Neural progenitor cell (in vitro differentiated cells): Measurements from ENCODE around the gene ADAM10. TPM values are rescaled to one million over a fixed set of nuclear protein-coding genes. Genes with fewer than 3 reads are reported as not detected.

ENCODE experiments used
- DNase-seq: peaks from one replicate; pipeline ENCODE4 v3.0.0-alpha.2; 2016; ENCODE audit warnings: low spot score
- H2AFZ ChIP-seq: fragments of 200-600 bp; sonication (generic); replicated peaks from 2 replicates; pipeline ENCODE4 v1.6.1; 2016; ENCODE audit warnings: antibody characterized with exemption
- H3F3A ChIP-seq: fragments of 200-600 bp; sonication (generic); 2 replicates; pipeline ENCODE4 v1.6.1; 2016; ENCODE audit warnings: antibody characterized with exemption, low read depth
- H3K27ac ChIP-seq: fragments of 200-600 bp; sonication (generic); 2 replicates; pipeline ENCODE4 v1.5.1; 2016; ENCODE audit warnings: mild to moderate bottlenecking
- H3K27me3 ChIP-seq: fragments of 200-600 bp; sonication (generic); 2 replicates; pipeline ENCODE4 v1.6.1; 2016; ENCODE audit warnings: mild to moderate bottlenecking, moderate library complexity
- H3K36me3 ChIP-seq: fragments of 200-600 bp; sonication (generic); 2 replicates; pipeline ENCODE4 v1.5.1; 2016
- H3K4me1 ChIP-seq: fragments of 200-600 bp; sonication (generic); 2 replicates; pipeline ENCODE4 v1.6.1; 2016; ENCODE audit warnings: mixed run types
- H3K4me2 ChIP-seq: fragments of 200-600 bp; sonication (generic); 2 replicates; pipeline ENCODE4 v1.6.1; 2016
- H3K4me3 ChIP-seq: fragments of 200-600 bp; sonication (generic); 2 replicates; pipeline ENCODE4 v1.5.1; 2016
- H3K79me2 ChIP-seq: fragments of 200-600 bp; sonication (generic); 2 replicates; pipeline ENCODE4 v1.6.1; 2016; ENCODE audit warnings: low read depth
- H3K9ac ChIP-seq: fragments of 200-600 bp; sonication (generic); 2 replicates; pipeline ENCODE4 v1.6.1; 2016
- H3K9me3 ChIP-seq: fragments of 200-600 bp; sonication (generic); 2 replicates; pipeline ENCODE4 v1.5.1; 2016; ENCODE audit warnings: low read depth
- H4K20me1 ChIP-seq: fragments of 200-600 bp; sonication (generic); 2 replicates; pipeline ENCODE4 v1.6.1; 2016; ENCODE audit warnings: low read depth
- H3K27ac Mint-ChIP-seq: 3 replicates; pipeline ENCODE4 v1.8.0; 2021; ENCODE audit warnings: mixed read lengths
- H3K27me3 Mint-ChIP-seq: 2 replicates; pipeline ENCODE4 v1.8.0; 2022; ENCODE audit warnings: low read depth, mild to moderate bottlenecking, inconsistent platforms, moderate library complexity, mixed read lengths; ENCODE audit not compliant: insufficient read depth
- H3K36me3 Mint-ChIP-seq: 3 replicates; pipeline ENCODE4 v1.8.0; 2021; ENCODE audit warnings: mixed read lengths
- H3K4me1 Mint-ChIP-seq: 3 replicates; pipeline ENCODE4 v1.8.0; 2021; ENCODE audit warnings: mixed read lengths
- H3K4me3 Mint-ChIP-seq: 3 replicates; pipeline ENCODE4 v1.8.0; 2021; ENCODE audit warnings: mild to moderate bottlenecking, moderate library complexity, mixed read lengths
- H3K9me3 Mint-ChIP-seq: 3 replicates; pipeline ENCODE4 v1.8.0; 2020; ENCODE audit warnings: mixed read lengths
- EZH2 ChIP-seq: fragments of 200-600 bp; sonication (generic); IDR thresholded peaks from 2 replicates; pipeline ENCODE4 v1.6.1; 2017; ENCODE audit warnings: antibody characterized with exemption, mild to moderate bottlenecking, moderate library complexity
- EZH2phosphoT487 ChIP-seq: fragments of 200-600 bp; sonication (generic); IDR thresholded peaks from 2 replicates; pipeline ENCODE4 v1.6.1; 2017; ENCODE audit warnings: antibody characterized with exemption
- total RNA-seq: library from RNA; depleted of rRNA; stranded (reverse); fragments of >200 nt; gene quantifications from 2 replicates; pipeline ENCODE4 v1.2.3, GENCODE V29; 2015; ENCODE audit warnings: low replicate concordance
- TF ChIP-seq, protein P1 (sequence below): fragments of 200-600 bp; sonication (generic); IDR thresholded peaks from 2 replicates; pipeline ENCODE4 v1.5.1; 2017; ENCODE audit warnings: antibody characterized with exemption, mild to moderate bottlenecking

The ADAM10 gene
- total RNA-seq, 1 donor from 2014 or later, result 153 TPM

DNA sequence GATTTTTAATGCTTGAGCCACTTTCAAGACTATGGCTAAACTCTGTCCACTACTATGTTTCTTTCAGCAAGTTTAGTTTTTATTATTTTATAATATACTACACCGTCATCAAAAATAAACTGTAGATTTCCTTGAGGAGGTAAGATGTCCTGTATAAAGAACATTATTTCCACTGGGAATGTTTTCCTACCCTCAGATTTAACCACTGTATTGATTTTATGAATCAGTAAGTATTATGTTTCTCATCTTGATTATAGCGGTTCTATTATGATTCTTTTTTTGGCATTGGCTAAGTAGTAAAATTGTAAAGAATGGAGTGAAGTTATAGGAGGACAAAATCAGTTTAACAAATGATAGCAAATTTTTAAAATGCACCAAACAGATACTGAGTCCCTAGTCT, 44.4 kb downstream of the ADAM10 start:
- Mint-ChIP-seq H3K27ac (no peak overlapping the region), H3K36me3 (peaks cover 47% of the 10 kb centered on the region)

DNA sequence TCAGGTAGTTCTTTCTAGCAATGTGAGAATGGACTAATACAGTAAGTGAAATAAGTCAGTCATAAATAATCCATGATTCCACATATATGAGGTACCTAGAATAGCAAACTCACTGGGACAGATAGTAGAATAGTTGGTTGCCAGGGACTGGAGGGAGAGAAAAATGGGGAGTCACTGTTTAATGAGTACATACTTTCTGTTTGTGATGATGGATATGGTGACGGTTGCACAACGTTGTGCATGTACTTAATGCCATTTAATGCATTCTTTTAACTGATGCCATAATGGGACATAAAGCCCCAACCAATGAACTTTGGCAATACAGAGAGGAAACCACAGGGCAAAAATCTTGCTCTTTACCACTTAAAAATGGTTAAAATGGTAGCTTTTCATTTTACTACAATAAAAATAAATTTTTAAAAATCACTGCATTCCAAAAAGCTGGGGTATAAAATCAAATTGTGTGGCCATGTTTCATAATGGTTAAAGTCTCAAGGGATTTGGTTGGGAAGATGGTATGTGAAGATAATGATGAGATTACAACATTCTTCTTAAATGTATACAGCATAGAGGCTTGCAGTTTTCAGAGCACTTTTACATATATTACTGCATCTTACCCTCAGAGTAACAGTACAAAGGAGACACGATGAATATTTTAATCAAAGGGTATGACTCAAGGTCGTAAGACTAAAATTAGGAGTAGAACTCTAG, 45.2 kb downstream of the ADAM10 start:
- H3K27me3 ChIP-seq, result no peaks in the 10 kb centered on the region
- peaks cover 95% of the 10 kb centered on the region for H3K79me2 ChIP-seq
- H3F3A ChIP-seq, result no peaks in the 10 kb centered on the region
- Mint-ChIP-seq H3K4me3 (no peak overlapping the region), H3K4me1 (no peaks in the 10 kb centered on the region), H3K27me3 (no peaks in the 10 kb centered on the region), H3K9me3 (peaks cover 34% of the 10 kb centered on the region), H3K27ac (no peak overlapping the region), H3K36me3 (peaks cover 52% of the 10 kb centered on the region)
- H3K9ac ChIP-seq, result no peak overlapping the region
- H3K4me2 ChIP-seq, result no peak overlapping the region
- no peak overlapping the region for H2AFZ ChIP-seq
- H3K4me1 ChIP-seq, result no peaks in the 10 kb centered on the region
- H3K27ac ChIP-seq, result no peak overlapping the region
- no peak overlapping the region for H3K4me3 ChIP-seq
- H3K36me3 ChIP-seq, result peaks cover 15% of the 10 kb centered on the region
- no peaks in the 10 kb centered on the region for H3K9me3 ChIP-seq
- H4K20me1 ChIP-seq, result peaks cover 4% of the 10 kb centered on the region
- no peak for DNase-seq
- TF ChIP-seq EZH2phosphoT487, result no peak
- TF ChIP-seq, protein P1, sequence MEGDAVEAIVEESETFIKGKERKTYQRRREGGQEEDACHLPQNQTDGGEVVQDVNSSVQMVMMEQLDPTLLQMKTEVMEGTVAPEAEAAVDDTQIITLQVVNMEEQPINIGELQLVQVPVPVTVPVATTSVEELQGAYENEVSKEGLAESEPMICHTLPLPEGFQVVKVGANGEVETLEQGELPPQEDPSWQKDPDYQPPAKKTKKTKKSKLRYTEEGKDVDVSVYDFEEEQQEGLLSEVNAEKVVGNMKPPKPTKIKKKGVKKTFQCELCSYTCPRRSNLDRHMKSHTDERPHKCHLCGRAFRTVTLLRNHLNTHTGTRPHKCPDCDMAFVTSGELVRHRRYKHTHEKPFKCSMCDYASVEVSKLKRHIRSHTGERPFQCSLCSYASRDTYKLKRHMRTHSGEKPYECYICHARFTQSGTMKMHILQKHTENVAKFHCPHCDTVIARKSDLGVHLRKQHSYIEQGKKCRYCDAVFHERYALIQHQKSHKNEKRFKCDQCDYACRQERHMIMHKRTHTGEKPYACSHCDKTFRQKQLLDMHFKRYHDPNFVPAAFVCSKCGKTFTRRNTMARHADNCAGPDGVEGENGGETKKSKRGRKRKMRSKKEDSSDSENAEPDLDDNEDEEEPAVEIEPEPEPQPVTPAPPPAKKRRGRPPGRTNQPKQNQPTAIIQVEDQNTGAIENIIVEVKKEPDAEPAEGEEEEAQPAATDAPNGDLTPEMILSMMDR, result no peak
- no peak for TF ChIP-seq EZH2

More for the DNA sequence above, 44.4 kb downstream of the ADAM10 start:
- Histone ChIP-seq H4K20me1 (peaks cover 4% of the 10 kb centered on the region), H3K27ac (no peak overlapping the region), H3F3A (no peaks in the 10 kb centered on the region), H3K4me3 (no peak overlapping the region), H3K4me1 (no peaks in the 10 kb centered on the region), H3K36me3 (peaks cover 8% of the 10 kb centered on the region), H3K9me3 (no peaks in the 10 kb centered on the region), H3K27me3 (no peaks in the 10 kb centered on the region), H2AFZ (no peak overlapping the region), H3K9ac (no peak overlapping the region), H3K79me2 (peaks cover 95% of the 10 kb centered on the region), H3K4me2 (no peak overlapping the region)
- peaks cover 27% of the 10 kb centered on the region for H3K9me3 Mint-ChIP-seq
- no peak overlapping the region for H3K4me3 Mint-ChIP-seq
- H3K4me1 Mint-ChIP-seq, result no peaks in the 10 kb centered on the region
- H3K27me3 Mint-ChIP-seq, result no peaks in the 10 kb centered on the region
- no peak for DNase-seq
- TF ChIP-seq EZH2, result no peak
- TF ChIP-seq EZH2phosphoT487, result no peak
- TF ChIP-seq, protein P1, result no peak

GRCh38 chr15:58703610-58704009, 45.9 kb downstream of the ADAM10 start:
- Histone ChIP-seq H3F3A (no peaks in the 10 kb centered on the region), H3K36me3 (peaks cover 16% of the 10 kb centered on the region), H4K20me1 (peaks cover 4% of the 10 kb centered on the region), H3K9me3 (peaks cover under 1% of the 10 kb centered on the region), H3K79me2 (peaks cover 95% of the 10 kb centered on the region), H2AFZ (no peak overlapping the region), H3K4me1 (no peaks in the 10 kb centered on the region), H3K27me3 (no peaks in the 10 kb centered on the region), H3K4me2 (no peak overlapping the region), H3K27ac (no peak overlapping the region), H3K4me3 (no peak overlapping the region), H3K9ac (no peak overlapping the region)
- no peak for DNase-seq
- Mint-ChIP-seq H3K9me3 (peaks cover 41% of the 10 kb centered on the region), H3K36me3 (peaks cover 57% of the 10 kb centered on the region), H3K4me1 (no peaks in the 10 kb centered on the region), H3K4me3 (no peak overlapping the region), H3K27me3 (no peaks in the 10 kb centered on the region), H3K27ac (no peak overlapping the region)
- TF ChIP-seq EZH2phosphoT487, result no peak
- TF ChIP-seq EZH2, result no peak
- TF ChIP-seq, protein P1, result no peak
